Left ventricle myocardium superior (tissue), 1 donor: ENCODE data around the gene CHN2. TPM values are rescaled to one million over a fixed set of nuclear protein-coding genes. Genes with fewer than 3 reads are reported as not detected.

Experiments used
- ATAC-seq: fragments of 200-7000 bp; cut with Tn5 transposase; one replicate; pipeline ENCODE4 v1.9.1; 2020; ENCODE audit warnings: mild to moderate bottlenecking, moderate library complexity
- DNase-seq: peaks from one replicate; pipeline ENCODE4 v3.0.0-alpha.2; 2020
- intact Hi-C: fragments of 100-400 bp; cut with micrococcal nuclease; formaldehyde crosslinking; loops from one replicate; pipeline ENCODE4 v1.11.0; 2022
- total RNA-seq: library from RNA; stranded (reverse); fragmentation: NEBNext Ultra II Directional; extraction: Animal tissue kit (Norgen Biotek cat#: 25700); gene quantifications from one replicate; pipeline ENCODE4 v1.2.1, GENCODE V29; 2021
- donor health status: DM: no; HTN: yes; CAD: no; lungs with severe emphysema.

Gene CHN2
- total RNA-seq, 1 donor from 2014 or later, result 32.2 TPM

DNA sequence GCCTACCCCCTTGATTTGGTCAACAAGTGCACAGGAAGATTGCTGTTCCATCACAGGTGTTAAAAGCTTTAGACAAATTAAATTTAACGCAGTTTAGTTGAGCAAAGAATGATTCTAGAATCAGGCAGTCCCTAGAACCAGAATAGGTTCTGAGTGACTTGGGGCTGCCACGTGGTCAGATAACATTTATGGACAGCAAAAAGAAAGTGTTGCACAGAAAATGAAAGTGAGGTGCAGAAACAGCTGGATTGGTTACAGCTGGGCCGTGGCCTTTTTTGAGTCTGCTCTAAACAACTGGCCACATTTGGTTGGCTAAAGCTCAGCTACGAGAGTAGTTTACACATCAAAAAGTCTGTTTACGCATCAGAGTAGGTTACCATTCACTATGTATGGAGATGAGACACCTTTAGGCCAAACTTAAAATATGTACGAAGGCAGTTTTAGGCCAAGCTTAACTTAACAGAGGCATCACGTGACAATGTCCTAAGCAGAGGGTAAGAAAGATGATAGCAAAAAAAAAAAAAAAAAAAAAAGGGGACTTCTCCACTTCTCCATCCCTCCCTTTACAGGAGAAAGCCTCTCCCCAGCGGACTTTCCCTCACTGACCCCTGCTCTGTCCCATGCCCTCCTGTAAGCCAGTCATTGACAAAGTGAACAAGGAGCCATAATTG lies 235.8 kb downstream of the CHN2 start:
- ATAC-seq (no peak), DNase-seq (no peak)
- intact Hi-C loops, result no loop called here

GRCh38 chr7:29431686-29432085 lies 237.1 kb downstream of the CHN2 start:
- intact Hi-C loops, result no loop called here
- DNase-seq, result no peak
- ATAC-seq, result no peak

GRCh38 chr7:29432721-29433120 lies 238.1 kb downstream of the CHN2 start:
- intact Hi-C loops, result no loop called here
- ATAC-seq (no peak), DNase-seq (no peak)

GRCh38 chr7:29434380-29434768 lies 239.8 kb downstream of the CHN2 start:
- ATAC-seq (peak; percentile 31), DNase-seq (no peak)
- intact Hi-C loops, result no loop called here

GRCh38 chr7:29435167-29435566 lies 240.6 kb downstream of the CHN2 start:
- ATAC-seq (no peak), DNase-seq (no peak)
- intact Hi-C loops, result no loop called here

DNA sequence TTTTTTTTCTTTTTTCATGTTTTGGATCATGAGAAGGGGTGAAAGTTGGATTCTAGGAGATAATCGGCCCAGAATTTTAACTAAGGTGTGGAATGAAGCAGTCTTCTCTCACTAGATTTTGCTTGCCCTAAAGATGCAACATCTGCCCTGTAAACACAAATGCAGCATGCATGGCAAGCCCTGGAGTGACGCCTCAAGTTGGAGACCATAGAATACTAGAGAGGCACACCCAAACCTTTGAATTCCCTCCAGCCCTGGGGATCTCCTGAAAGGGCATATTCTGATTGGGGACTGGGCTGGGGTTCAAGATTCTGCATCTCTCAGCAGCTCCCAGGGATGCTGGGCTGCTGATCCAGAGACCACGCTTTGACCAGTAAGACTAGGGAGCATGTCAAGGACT lies 241.3 kb downstream of the CHN2 start:
- ATAC-seq, result no peak
- DNase-seq, result no peak
- intact Hi-C loops, result no loop called here

- ATAC-seq (peak; percentile 85), DNase-seq (no peak)
- intact Hi-C loops, result no loop called here
Measured at GRCh38 chr7:29442146-29442545, 247.6 kb downstream of the CHN2 start.

DNA sequence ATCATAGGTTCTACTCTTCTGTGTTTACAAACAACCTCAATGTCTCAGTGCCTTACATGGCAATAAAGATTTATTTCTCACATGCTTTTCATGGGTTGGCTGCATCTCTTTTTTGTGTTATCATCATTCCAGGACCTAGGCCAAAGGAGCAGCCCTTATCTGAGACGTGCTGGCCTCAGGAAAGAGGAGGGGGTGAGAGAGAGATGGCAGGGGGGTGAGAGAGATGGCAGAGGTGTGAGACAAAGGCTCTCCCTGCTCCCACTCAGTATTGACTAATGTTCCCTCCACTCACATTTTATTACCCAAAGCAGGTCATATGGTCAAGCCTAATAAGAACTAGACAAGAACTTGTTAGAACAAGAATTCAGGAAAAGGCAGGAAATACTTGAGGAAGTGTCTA lies 249.0 kb downstream of the CHN2 start:
- peak; percentile 61 for ATAC-seq
- DNase-seq, result no peak
- intact Hi-C loops, result no loop called here

DNA sequence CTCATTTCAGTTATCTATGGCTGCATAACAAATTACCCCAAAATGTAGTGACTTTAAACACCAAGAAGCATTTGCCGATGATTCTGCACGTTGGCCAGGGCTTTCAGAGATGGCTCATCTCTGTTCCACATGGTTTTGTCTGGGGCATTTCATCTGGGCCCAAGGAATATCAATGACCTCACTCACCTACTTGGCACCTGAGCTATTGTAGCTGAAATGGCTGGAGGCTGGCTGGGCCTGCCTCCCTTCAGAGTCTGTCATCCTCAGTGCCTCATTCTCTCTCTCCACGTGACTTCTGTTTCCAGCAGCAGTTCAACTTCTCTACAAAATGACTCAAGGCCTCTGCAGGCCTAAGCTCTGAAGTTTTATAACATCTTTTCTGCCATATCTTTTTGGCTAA lies 249.7 kb downstream of the CHN2 start:
- intact Hi-C loops, result no loop called here
- DNase-seq (no peak), ATAC-seq (peak; percentile 56)

DNA sequence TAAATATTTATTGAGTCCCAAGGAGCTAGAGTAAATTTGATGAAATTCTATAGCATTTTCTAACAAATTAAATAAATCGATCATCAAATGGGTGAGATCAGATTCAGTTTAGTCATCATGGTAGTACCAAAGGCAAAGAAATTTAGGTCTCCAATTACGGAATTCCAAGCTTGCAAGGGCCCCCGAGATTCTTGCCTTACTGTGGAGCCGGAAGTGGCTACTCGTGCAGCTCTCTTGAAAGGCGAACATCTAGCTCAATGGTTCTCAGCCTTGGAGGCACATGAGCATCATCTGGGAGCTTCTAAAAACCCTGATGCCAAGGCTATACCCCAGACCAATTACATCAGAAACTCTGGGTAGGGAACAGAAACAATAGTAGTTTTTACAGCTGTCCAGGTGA lies 251.2 kb downstream of the CHN2 start:
- intact Hi-C loops, result no loop called here
- ATAC-seq, result no peak

GRCh38 chr7:29447828-29448227 lies 253.3 kb downstream of the CHN2 start:
- no peak for ATAC-seq
- intact Hi-C loops, result no loop called here
- DNase-seq, result no peak

More for the DNA sequence above, 251.2 kb downstream of the CHN2 start:
- no peak for DNase-seq

DNA sequence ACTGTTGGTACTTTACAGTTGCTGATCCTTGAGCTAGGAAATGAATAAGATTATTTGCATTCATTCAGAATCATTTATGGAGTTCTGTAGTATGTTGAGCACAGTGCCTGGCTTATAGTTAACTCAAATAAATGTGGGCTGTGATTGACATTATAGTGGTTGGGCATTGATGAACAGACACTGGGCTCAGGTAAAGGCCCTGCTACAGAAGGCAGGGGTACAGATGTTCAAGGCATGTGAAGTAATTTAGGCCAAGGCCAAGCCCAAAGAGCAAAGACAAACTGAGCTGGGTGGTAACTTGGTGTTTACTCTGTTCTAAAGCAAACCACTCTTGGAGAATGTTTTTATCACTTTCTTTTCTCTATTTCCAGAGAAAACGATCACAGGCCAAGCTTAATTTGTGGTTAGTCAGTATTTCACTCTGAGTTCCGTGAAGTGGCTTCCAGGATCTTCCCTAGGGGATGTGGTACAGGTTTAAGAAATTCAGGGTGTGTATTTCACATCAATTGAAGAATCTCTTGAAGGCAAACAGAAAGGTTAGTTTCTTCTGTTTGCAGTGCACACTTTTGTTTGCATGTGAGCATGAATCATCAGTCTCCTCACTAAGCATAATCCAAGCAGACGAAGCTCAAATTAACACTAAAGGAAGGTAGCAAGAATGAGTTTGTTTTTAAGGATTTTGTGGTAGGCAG lies 255.1 kb downstream of the CHN2 start:
- no peak for DNase-seq
- intact Hi-C loops, result no loop called here
- ATAC-seq, result no peak

DNA sequence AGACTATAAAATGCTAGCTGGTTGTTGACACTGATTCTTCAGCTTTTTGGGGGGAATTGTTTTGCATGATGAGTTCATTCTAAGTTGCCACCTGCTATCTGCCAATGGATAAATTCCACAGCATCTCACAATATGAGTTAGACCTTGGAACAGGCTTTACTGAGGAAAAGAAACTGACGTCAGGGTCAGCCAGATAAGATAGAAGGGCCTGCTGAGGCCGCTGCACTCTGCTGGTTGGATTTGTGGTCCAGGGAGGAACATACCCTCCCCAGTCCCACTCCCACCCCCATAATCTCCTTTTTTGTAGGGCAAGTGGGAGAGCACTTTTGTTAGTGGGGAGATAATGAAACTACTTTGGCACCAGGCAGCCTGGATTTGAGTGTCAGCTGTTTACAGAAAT lies 258.4 kb downstream of the CHN2 start:
- DNase-seq (no peak), ATAC-seq (peak; percentile 63)
- intact Hi-C loops, result no loop called here

GRCh38 chr7:29454464-29454863 lies 259.9 kb downstream of the CHN2 start:
- intact Hi-C loops, result no loop called here
- ATAC-seq (no peak), DNase-seq (no peak)

GRCh38 chr7:29454899-29455451 lies 260.4 kb downstream of the CHN2 start:
- DNase-seq (no peak), ATAC-seq (no peak)
- intact Hi-C loops, result no loop called here

DNA sequence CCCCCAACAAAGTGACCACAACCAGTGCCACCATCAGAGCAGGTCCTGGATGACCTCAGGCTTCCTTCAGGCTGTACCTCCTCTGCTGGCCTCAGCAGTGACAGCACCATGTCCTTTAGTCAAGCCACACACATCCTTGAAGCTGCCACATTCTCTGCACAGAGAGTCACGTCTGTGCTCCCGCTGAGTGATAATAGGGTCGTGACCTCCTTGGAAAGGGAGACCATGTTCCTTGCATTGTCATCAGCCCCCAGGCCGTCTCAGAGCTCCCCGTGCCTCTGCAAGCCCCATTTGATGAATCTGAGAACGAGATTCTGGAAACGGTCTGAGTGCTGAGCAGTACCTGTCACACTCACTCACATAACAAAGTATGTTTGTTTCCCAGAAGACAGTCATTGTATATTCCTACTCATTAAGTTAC lies 262.6 kb downstream of the CHN2 start:
- no peak for DNase-seq
- intact Hi-C loops, result no loop called here
- peak; percentile 14 for ATAC-seq

DNA sequence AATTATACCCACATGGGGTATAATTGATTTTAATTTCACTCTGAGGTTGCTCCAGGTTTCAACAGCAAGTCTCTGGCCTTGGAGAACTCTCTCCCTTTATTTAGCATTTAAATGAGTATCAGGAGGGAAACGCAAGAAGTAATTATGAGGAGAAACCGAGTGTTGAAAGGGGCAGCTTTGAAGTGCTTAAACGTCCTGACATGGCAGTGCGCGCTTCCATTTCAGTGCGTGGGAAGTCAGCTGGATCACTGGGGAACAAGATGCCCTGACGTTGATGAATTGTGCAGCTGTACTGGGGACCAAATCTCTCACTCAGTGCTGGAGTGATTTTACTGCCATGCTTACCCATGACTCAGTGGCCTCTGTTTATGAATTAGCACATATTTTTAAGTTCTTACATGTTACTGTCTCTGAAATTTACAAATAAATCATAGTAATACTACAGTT lies 263.0 kb downstream of the CHN2 start:
- DNase-seq, result no peak
- intact Hi-C loops, result no loop called here
- ATAC-seq, result no peak

DNA sequence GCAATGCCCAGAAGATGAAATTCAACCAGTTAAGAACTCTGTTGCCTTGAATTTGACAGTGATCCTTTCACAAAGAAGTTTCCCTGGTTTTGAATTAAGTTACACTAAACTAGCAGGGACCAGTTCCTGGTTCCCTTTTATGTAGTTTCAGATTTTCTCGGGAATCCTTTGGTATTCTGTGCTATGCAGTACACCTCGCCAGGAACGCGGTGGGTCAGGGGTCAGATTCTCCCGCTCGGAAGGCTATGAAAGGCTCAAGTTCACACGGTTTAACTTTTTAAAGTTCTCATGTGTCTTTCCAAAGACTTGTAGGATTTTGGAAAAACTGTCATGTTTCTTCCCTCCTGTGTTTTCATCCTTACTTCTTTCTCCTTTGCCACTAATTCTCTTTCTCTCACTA lies 264.4 kb downstream of the CHN2 start:
- no peak for DNase-seq
- intact Hi-C loops, result no loop called here
- ATAC-seq, result no peak

GRCh38 chr7:29459589-29459988 lies 265.0 kb downstream of the CHN2 start:
- intact Hi-C loops, result no loop called here
- DNase-seq (no peak), ATAC-seq (no peak)

- no peak for ATAC-seq
- DNase-seq, result no peak
- intact Hi-C loops, result no loop called here
Measured at GRCh38 chr7:29461996-29462395, 267.4 kb downstream of the CHN2 start.
